WERI-Rb-1 (cell line): ENCODE data around the gene HACD2.

Source experiments
- DNase-seq: peaks from one replicate; pipeline ENCODE4 v3.0.0-alpha.2; 2020
- H3K27ac ChIP-seq: fragments of 250-450 bp; sonication (Bioruptor Pico); 2 replicates; pipeline ENCODE4 v1.5.1; 2020; ENCODE audit warnings: mild to moderate bottlenecking, moderate library complexity
- H3K27me3 ChIP-seq: fragments of 250-450 bp; sonication (Bioruptor Pico); 2 replicates; pipeline ENCODE4 v1.5.1; 2021; ENCODE audit warnings: mild to moderate bottlenecking, low read depth, moderate library complexity; ENCODE audit not compliant: insufficient read depth, severe bottlenecking
- H3K36me3 ChIP-seq: fragments of 250-450 bp; sonication (Bioruptor Pico); 2 replicates; pipeline ENCODE4 v1.5.1; 2020; ENCODE audit warnings: mild to moderate bottlenecking, moderate library complexity
- H3K4me3 ChIP-seq: 2 replicates; pipeline ENCODE4 v1.5.1; 2011; ENCODE audit warnings: low read depth, mild to moderate bottlenecking, control low read depth, low read length
- H3K9me3 ChIP-seq: fragments of 250-450 bp; sonication (Bioruptor Pico); 2 replicates; pipeline ENCODE4 v1.5.1; 2021; ENCODE audit warnings: mild to moderate bottlenecking, moderate library complexity; ENCODE audit not compliant: severe bottlenecking
- TF ChIP-seq, protein P1 (sequence below): IDR thresholded peaks from 2 replicates; pipeline ENCODE4 v1.5.1; 2011; ENCODE audit warnings: low read depth, mild to moderate bottlenecking, control low read depth, inconsistent platforms, low read length

Gene HACD2

DNA sequence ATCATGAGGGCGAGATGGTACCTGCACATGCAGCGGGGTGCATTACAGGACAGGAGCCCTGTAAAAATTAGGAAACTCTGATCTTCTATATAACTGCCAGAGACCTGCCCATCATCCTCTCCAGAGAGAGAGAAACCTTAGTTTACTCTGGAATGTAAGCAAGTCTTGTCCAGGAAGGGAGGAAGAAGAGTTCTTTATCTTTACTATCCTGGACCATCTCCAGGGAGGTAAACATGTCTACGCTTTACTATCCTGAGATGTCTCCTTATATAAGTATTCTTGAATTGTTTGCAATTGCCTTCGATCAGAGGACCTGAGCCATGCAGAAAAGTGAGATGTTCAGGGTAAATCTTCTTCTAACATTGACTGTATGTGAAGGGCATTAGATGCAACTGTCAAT is 12.7 kb upstream of the HACD2 start:
- no peak overlapping the region for H3K4me3 ChIP-seq
- no peaks in the 10 kb centered on the region; the same call in 1 of the 2 replicates for H3K36me3 ChIP-seq
- TF ChIP-seq, protein P1, sequence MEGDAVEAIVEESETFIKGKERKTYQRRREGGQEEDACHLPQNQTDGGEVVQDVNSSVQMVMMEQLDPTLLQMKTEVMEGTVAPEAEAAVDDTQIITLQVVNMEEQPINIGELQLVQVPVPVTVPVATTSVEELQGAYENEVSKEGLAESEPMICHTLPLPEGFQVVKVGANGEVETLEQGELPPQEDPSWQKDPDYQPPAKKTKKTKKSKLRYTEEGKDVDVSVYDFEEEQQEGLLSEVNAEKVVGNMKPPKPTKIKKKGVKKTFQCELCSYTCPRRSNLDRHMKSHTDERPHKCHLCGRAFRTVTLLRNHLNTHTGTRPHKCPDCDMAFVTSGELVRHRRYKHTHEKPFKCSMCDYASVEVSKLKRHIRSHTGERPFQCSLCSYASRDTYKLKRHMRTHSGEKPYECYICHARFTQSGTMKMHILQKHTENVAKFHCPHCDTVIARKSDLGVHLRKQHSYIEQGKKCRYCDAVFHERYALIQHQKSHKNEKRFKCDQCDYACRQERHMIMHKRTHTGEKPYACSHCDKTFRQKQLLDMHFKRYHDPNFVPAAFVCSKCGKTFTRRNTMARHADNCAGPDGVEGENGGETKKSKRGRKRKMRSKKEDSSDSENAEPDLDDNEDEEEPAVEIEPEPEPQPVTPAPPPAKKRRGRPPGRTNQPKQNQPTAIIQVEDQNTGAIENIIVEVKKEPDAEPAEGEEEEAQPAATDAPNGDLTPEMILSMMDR = no peak
- no peak for DNase-seq
- H3K27me3 ChIP-seq = no peaks in the 10 kb centered on the region
- H3K27ac ChIP-seq = no peak overlapping the region
- no peaks in the 10 kb centered on the region for H3K9me3 ChIP-seq

DNA sequence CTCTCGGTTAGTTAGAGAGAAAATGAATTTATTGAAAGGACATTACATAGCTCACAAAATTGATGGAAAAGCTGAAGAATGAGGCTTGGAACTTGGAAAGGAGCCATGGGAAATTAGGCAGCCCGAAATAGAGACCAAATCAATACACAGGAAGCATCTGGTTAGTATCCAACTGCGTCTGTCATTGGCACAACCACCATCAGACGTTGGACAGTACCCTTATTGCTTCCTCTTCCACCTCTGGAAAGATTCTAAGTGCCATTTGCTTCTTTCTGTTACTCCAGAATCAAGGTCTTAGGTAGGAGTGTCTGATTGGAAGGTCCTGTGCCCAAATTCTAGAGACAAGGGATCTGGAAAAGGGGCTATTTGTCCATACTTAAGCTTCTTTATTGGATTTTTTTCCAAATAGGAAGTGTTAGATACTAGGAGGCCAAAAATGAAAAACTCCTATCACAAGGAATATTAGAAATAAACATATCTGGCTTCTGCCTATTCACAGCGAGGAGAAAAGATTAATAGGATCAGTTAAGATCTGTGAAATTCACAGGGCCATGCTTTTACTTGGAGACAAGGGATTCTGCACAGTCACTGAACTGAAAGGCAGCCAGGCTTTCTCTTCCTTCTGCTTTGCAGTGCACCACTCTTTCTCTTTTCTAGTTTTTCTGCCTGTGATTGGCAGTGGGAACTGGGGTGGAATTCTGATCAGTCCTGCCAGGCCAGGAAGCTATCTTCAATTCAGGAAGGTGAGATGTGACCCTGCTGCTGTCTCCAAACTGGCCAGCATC is 10.7 kb upstream of the HACD2 start:
- H3K36me3 ChIP-seq = peaks cover 2% of the 10 kb centered on the region
- H3K9me3 ChIP-seq = peaks cover 3% of the 10 kb centered on the region
- no peak overlapping the region for H3K27ac ChIP-seq
- H3K27me3 ChIP-seq = no peaks in the 10 kb centered on the region
- no peak for DNase-seq
- no peak overlapping the region for H3K4me3 ChIP-seq
- TF ChIP-seq, protein P1 = no peak

GRCh38 chr3:123593381-123593780 is 8.5 kb upstream of the HACD2 start:
- TF ChIP-seq, protein P1 = no peak
- peaks cover 8% of the 10 kb centered on the region for H3K9me3 ChIP-seq
- peaks cover 6% of the 10 kb centered on the region for H3K36me3 ChIP-seq
- H3K4me3 ChIP-seq = no peak overlapping the region
- DNase-seq = no peak
- H3K27ac ChIP-seq = no peak overlapping the region
- H3K27me3 ChIP-seq = no peaks in the 10 kb centered on the region

DNA sequence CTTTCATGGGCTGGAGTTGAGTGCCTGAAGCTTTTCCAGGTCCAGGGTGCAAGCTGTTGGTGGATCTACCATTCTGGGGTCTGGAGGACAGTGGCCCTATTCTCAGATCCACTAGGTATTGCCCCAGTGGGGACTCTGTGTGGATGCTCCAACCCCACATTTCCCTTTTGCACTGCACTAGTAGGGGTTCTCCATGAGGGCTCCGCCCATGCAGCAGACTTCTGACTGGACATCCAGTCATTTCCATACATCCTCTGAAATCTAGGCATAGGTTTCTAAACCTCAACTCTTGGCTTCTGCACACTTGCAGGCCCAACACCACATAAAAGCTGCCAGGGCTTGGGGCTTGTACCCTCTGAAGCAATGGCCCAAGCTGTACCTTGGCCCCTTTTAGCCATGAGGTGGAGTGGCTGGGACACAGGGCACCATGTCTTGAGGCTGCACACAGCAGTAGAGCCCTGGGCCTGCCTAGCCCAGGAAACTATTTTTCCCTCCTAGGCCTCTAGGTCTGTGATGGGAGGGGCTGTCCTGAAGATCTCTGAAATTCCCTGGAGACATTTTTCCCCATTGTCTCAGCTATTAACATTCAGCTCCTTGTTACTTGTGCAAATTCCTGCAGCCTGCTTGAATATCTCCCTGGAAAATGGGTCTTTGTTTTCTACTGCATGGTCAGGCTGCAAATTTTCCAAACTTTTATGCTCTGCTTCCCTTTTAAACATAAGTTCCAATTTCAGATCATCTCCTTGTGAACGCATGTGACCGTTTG is 6.0 kb upstream of the HACD2 start:
- Histone ChIP-seq H3K4me3 (no peak overlapping the region), H3K9me3 (peaks cover 8% of the 10 kb centered on the region), H3K36me3 (peaks cover 9% of the 10 kb centered on the region), H3K27me3 (no peaks in the 10 kb centered on the region), H3K27ac (no peak overlapping the region)
- TF ChIP-seq, protein P1 = no peak
- no peak for DNase-seq

- no peaks in the 10 kb centered on the region for H3K27me3 ChIP-seq
- DNase-seq = no peak
- no peak overlapping the region for H3K27ac ChIP-seq
- peaks cover 8% of the 10 kb centered on the region for H3K9me3 ChIP-seq
- no peak overlapping the region for H3K4me3 ChIP-seq
- TF ChIP-seq, protein P1 = no peak
- peaks cover 13% of the 10 kb centered on the region for H3K36me3 ChIP-seq
Measured at GRCh38 chr3:123587401-123587800, 2.5 kb upstream of the HACD2 start.
